Sciatic nerve (tissue), 2 donors: ENCODE measurements around the gene DTYMK. TPM values are rescaled to one million over a fixed set of nuclear protein-coding genes. Genes with fewer than 3 reads are reported as not detected.
"Not testable (repeated sequence)": the region's sequence is repeated elsewhere in the genome, so short reads cannot be mapped to it uniquely, and the experiment has no call there.

Experiments used
- ATAC-seq: fragments of 200-7000 bp; cut with Tn5 transposase; one replicate; pipeline ENCODE4 v1.9.1; 2020; ENCODE audit warnings: mild to moderate bottlenecking, moderate library complexity
- DNase-seq: peaks from one replicate; pipeline ENCODE4 v3.0.0-alpha.2; 2020; ENCODE audit warnings: low spot score
- intact Hi-C: fragments of 100-400 bp; cut with DNase I; formaldehyde crosslinking; loops from one replicate; pipeline ENCODE4 v1.14.2; 2022
- total RNA-seq: library from RNA; stranded (reverse); fragmentation: NEBNext Ultra II Directional; extraction: Animal tissue kit (Norgen Biotek cat#: 25700); gene quantifications from one replicate; pipeline ENCODE4 v1.2.1, GENCODE V29; 2021
- donor health status: DM: no; HTN: no; CAD: no.
- donor health status: DM: no; HTN: no; CAD: no.

DTYMK gene
- total RNA-seq, 1 donor from 2014 or later, result 15.6 TPM

GRCh38 chr2:241673797-241674725, 12.6 kb downstream of the DTYMK start:
- intact Hi-C loops, result no loop called here
- ATAC-seq (no peak), DNase-seq (no peak)

- no peak for DNase-seq
- intact Hi-C loops, result no loop called here
- no peak for ATAC-seq
Observed at GRCh38 chr2:241673189-241673663, 13.4 kb downstream of the DTYMK start.

- no peak for ATAC-seq
- intact Hi-C loops, result no loop called here
- no peak for DNase-seq
Observed at GRCh38 chr2:241672243-241673188, 14.1 kb downstream of the DTYMK start.

GRCh38 chr2:241671457-241672240, 15.0 kb downstream of the DTYMK start:
- DNase-seq (no peak), ATAC-seq (peak; percentile 15)

GRCh38 chr2:241670333-241671110, 16.1 kb downstream of the DTYMK start:
- ATAC-seq, result no peak

More at GRCh38 chr2:241671457-241672240, 15.0 kb downstream of the DTYMK start:
- intact Hi-C loops, result no loop called here

GRCh38 chr2:241668839-241669238, 17.8 kb downstream of the DTYMK start:
- ATAC-seq, result no peak
- DNase-seq, result no peak
- intact Hi-C loops, result no loop called here

More at GRCh38 chr2:241670333-241671110, 16.1 kb downstream of the DTYMK start:
- intact Hi-C loops, result no loop called here
- no peak for DNase-seq

- DNase-seq (no peak), ATAC-seq (no peak)
- intact Hi-C loops, result no loop called here
Observed at GRCh38 chr2:241668354-241668753, 18.3 kb downstream of the DTYMK start.

- no peak for ATAC-seq
- intact Hi-C loops, result no loop called here
- no peak for DNase-seq
Observed at GRCh38 chr2:241666627-241667400, 19.8 kb downstream of the DTYMK start.

- intact Hi-C loops, result no loop called here
- ATAC-seq, result no peak
- no peak for DNase-seq
Observed at GRCh38 chr2:241665731-241666440, 20.7 kb downstream of the DTYMK start.

- intact Hi-C loops, ATAC-seq, DNase-seq: not testable (repeated sequence)
Observed at GRCh38 chr2:241662731-241663130, 23.9 kb downstream of the DTYMK start.

- intact Hi-C loops, result no loop called here
- no peak for ATAC-seq
- no peak for DNase-seq
Observed at GRCh38 chr2:241660593-241661213, 25.9 kb downstream of the DTYMK start.

GRCh38 chr2:241659150-241659739, 27.4 kb downstream of the DTYMK start:
- DNase-seq, result peak; percentile 74
- intact Hi-C loops, result loop anchor here (2.0 kb wide), 1 partner anchor 20 kb away; no protein-coding TSS in a partner anchor
- peak; percentile 78 for ATAC-seq

GRCh38 chr2:241658296-241658695, 28.3 kb downstream of the DTYMK start:
- intact Hi-C loops, result loop anchor here (2.0 kb wide), 1 partner anchor 19 kb away; no protein-coding TSS in a partner anchor
- ATAC-seq (no peak), DNase-seq (no peak)

- ATAC-seq (no peak), DNase-seq (no peak)
- intact Hi-C loops, result loop anchor here (2.0 kb wide), 1 partner anchor 19 kb away; no protein-coding TSS in a partner anchor
Observed at GRCh38 chr2:241657786-241658254, 28.8 kb downstream of the DTYMK start.

GRCh38 chr2:241656190-241656741, 30.3 kb downstream of the DTYMK start:
- no peak for DNase-seq
- intact Hi-C loops, result no loop called here
- ATAC-seq, result no peak
